ENCODE measurements around the gene IDH2. TPM values are rescaled to one million over a fixed set of nuclear protein-coding genes. Genes with fewer than 3 reads are reported as not detected.

Gene IDH2
- total and polyA plus RNA-seq, 2 of the 13 experiments (the other 11 are each of a cell fraction or from before 2014, with no cell fraction given): 121 to 145 TPM

GRCh38 chr15:90138071-90138833, 36.0 kb upstream of the IDH2 start (continued):
- TF ChIP-seq USF2 (IDR thresholded peaks at IDR 0.05; ENCODE audit: low read depth, low read length): no peak
- no peak for TF ChIP-seq USF2 (CRISPR knock-in tag; IDR thresholded peaks at IDR 0.05; ENCODE audit: borderline replicate concordance)
- TF ChIP-seq ZNF441 (CRISPR knock-in tag; IDR thresholded peaks at IDR 0.05; ENCODE audit: borderline replicate concordance): no peak
- no peak for TF ChIP-seq E2F2 (CRISPR knock-in tag; IDR thresholded peaks at IDR 0.05; ENCODE audit: borderline replicate concordance)

- ChIA-PET POLR2A (no interaction called here), CTCF (ENCODE audit: low intra/inter-chr PET ratio, low total read pairs) (no interaction called here)
- TF ChIP-seq FOXA1 (IDR thresholded peaks at IDR 0.05) (no peak), FOXA1 (CRISPR knock-in tag; IDR thresholded peaks at IDR 0.05) (no peak), ZNF747 (CRISPR knock-in tag; IDR thresholded peaks at IDR 0.05; ENCODE audit: borderline replicate concordance) (no peak), ZNF121 (CRISPR knock-in tag; IDR thresholded peaks at IDR 0.05) (peak; percentile 40; the same call in 1 of the 2 replicates)
- no TSS peak for BruUV-seq (replicated peaks)
- Histone ChIP-seq H3K36me3 (replicated peaks in 1 of 2; ENCODE audit: control insufficient read depth in 1 of 2, insufficient read depth in 2 of 2, low read length in 2 of 2) (no peaks in the 10 kb centered on the region), H3K4me3 (replicated peaks in 1 of 3; ENCODE audit: insufficient read depth in 1 of 3, low read depth in 2 of 3, low read length in 3 of 3) (no peak overlapping the region), H4K20me1 (ENCODE audit: insufficient read depth, low read length) (no peaks in the 10 kb centered on the region), H3K27ac (ENCODE audit: extremely low read length, insufficient read depth, low read length) (no peak overlapping the region), H3K79me2 (ENCODE audit: insufficient read depth, low read length) (no peaks in the 10 kb centered on the region), H3K4me2 (ENCODE audit: low read depth, low read length) (no peak overlapping the region), H3K4me1 (ENCODE audit: insufficient read depth, low read length) (0 out of 2 replicates have a peak, but pooled peaks cover 7% of the 10 kb centered on the region), H2AFZ (ENCODE audit: low read length) (no peak overlapping the region), H3K9me3 (ENCODE audit: low read length) (no peaks in the 10 kb centered on the region), H3K9ac (ENCODE audit: insufficient read depth, low read depth, low read length) (no peak overlapping the region), H3K27me3 (ENCODE audit: control insufficient read depth in 1 of 2, insufficient read depth in 2 of 2, low read length in 2 of 2) (peaks cover 0 to 14% of the 10 kb centered on the region in 2 experiments; a peak in 2 of 5 replicates)
- FAIRE-seq: no peak
- no peak for ATAC-seq
- no peak for DNase-seq (ENCODE audit: low spot score)
- in situ Hi-C loops (cut with HindIII; ENCODE audit: extremely low pct_ligation_motif_present, low pct_unique_long_range_greater_than_20kb): no loop called here
- intact Hi-C loops (cut with micrococcal nuclease; ENCODE audit: unreplicated experiment): no loop called here
- 45% methylated on average over 4 of the region's 5 CpGs for WGBS (ENCODE audit: low lambda C conversion rate)
These were observed 30.2 kb upstream of the IDH2 start for GRCh38 chr15:90132437-90132836.
